Measurements from ENCODE around the gene NDUFS7. TPM values are rescaled to one million over a fixed set of nuclear protein-coding genes. Genes with fewer than 3 reads are reported as not detected.

NDUFS7 gene
- total RNA-seq, 1 donor: 46.0 TPM

DNA sequence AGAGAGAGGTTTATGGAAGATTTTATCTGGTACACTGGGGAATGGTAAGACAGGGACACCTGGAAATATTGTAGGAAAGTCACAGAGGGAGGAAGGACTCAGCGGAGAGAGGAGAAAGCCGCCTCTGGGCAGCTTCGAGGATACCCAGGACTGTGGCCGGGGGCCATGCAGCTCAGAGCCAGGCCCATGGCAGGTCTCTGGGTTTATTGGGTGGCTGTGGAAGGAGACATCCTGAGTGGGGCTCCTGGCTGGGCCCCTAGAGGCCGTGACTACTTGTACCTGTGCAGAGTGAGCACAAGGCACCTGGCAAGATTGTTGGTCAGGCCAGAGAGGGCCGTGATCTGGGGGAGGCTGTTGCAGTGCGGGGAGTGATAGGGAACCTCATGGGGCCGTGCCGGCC lies 27.1 kb downstream of the NDUFS7 start:
- H2AFZ ChIP-seq (ENCODE audit: low read length): no peak overlapping the region
- H3K79me2 ChIP-seq (ENCODE audit: insufficient read depth, low read length): peaks cover 78% of the 10 kb centered on the region
- peak overlapping the region; percentile 97 for H3K4me2 ChIP-seq (ENCODE audit: insufficient read depth, low read length)
- no peak overlapping the region for H3K4me3 ChIP-seq (ENCODE audit: insufficient read depth, low read length)
- H3K9me3 ChIP-seq (ENCODE audit: low read depth, low read length): no peaks in the 10 kb centered on the region
- peaks cover 48% of the 10 kb centered on the region for H3K4me1 ChIP-seq (ENCODE audit: insufficient read depth, low read length)
- TF ChIP-seq, protein P1, sequence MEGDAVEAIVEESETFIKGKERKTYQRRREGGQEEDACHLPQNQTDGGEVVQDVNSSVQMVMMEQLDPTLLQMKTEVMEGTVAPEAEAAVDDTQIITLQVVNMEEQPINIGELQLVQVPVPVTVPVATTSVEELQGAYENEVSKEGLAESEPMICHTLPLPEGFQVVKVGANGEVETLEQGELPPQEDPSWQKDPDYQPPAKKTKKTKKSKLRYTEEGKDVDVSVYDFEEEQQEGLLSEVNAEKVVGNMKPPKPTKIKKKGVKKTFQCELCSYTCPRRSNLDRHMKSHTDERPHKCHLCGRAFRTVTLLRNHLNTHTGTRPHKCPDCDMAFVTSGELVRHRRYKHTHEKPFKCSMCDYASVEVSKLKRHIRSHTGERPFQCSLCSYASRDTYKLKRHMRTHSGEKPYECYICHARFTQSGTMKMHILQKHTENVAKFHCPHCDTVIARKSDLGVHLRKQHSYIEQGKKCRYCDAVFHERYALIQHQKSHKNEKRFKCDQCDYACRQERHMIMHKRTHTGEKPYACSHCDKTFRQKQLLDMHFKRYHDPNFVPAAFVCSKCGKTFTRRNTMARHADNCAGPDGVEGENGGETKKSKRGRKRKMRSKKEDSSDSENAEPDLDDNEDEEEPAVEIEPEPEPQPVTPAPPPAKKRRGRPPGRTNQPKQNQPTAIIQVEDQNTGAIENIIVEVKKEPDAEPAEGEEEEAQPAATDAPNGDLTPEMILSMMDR (IDR thresholded peaks at IDR 0.05; ENCODE audit: extremely low read depth, low read depth, low read length): no peak
- H3K27me3 ChIP-seq (ENCODE audit: insufficient read depth, low read length): no peaks in the 10 kb centered on the region
- DNase-seq (ENCODE audit: insufficient read length, low spot score, missing footprints): no peak
- peaks cover 56% of the 10 kb centered on the region for H4K20me1 ChIP-seq (ENCODE audit: insufficient read depth, low read length)
- H3K27ac ChIP-seq (ENCODE audit: low read depth, low read length): peak overlapping the region; percentile 78
- peaks cover 9% of the 10 kb centered on the region for H3K36me3 ChIP-seq (ENCODE audit: insufficient read depth, low read length)

DNA sequence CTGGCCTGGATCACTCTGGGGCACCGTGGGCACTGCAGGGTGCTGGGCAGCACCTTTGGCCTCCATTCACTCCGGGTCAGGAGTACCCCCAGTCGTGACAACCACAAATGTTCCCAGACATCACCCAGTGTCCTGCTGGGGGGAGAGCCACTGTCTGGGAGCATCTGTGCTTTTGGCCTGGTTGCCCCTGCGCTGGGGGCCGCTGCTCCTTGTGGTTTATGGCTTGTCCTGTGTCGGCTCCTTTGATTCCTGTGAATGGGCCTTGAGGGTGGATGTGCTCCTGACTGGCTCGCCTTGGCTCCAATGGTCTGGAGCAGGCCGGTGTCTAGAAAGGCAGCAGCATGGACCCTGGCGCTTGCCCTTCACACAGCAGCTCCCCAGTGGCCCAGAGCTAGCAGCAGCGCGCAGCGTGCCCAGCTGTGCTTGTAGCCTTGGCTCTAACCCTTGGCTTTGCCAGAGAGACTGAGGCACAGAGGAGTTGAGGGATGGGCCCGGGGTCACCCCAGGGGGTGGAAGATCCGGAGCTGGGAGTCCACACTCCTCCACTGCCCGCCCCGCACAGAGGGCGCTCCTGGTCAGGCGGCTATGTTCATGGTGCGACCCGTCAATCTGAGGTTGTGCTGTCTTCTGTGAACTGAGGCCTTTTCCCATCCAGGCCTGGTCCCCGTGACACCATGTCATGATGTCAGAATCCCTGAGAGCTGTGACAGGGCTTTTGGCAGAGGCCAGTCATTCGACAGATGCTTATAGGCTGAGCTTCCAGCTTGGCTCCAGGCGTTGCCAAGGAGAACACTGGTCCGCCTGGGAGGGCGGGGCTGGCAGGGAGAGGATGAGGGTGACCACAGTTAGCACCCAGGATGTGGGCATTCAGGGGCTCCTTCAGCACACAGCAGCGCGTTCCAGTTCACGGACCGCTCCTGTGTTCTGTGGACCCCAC lies 27.8 kb downstream of the NDUFS7 start:
- peaks cover 54% of the 10 kb centered on the region for H3K4me1 ChIP-seq (ENCODE audit: insufficient read depth, low read length)
- no peak overlapping the region for H3K4me3 ChIP-seq (ENCODE audit: insufficient read depth, low read length)
- H3K27me3 ChIP-seq (ENCODE audit: insufficient read depth, low read length): no peaks in the 10 kb centered on the region
- peaks cover 63% of the 10 kb centered on the region for H4K20me1 ChIP-seq (ENCODE audit: insufficient read depth, low read length)
- DNase-seq (ENCODE audit: insufficient read length, low spot score, missing footprints): peak; percentile 98
- no peaks in the 10 kb centered on the region for H3K9me3 ChIP-seq (ENCODE audit: low read depth, low read length)
- TF ChIP-seq, protein P1 (IDR thresholded peaks at IDR 0.05; ENCODE audit: extremely low read depth, low read depth, low read length): no peak
- H3K79me2 ChIP-seq (ENCODE audit: insufficient read depth, low read length): peaks cover 86% of the 10 kb centered on the region
- peak overlapping the region; percentile 97 for H3K4me2 ChIP-seq (ENCODE audit: insufficient read depth, low read length)
- H2AFZ ChIP-seq (ENCODE audit: low read length): no peak overlapping the region
- H3K27ac ChIP-seq (ENCODE audit: low read depth, low read length): peak overlapping the region; percentile 78
- H3K36me3 ChIP-seq (ENCODE audit: insufficient read depth, low read length): peaks cover 9% of the 10 kb centered on the region

DNA sequence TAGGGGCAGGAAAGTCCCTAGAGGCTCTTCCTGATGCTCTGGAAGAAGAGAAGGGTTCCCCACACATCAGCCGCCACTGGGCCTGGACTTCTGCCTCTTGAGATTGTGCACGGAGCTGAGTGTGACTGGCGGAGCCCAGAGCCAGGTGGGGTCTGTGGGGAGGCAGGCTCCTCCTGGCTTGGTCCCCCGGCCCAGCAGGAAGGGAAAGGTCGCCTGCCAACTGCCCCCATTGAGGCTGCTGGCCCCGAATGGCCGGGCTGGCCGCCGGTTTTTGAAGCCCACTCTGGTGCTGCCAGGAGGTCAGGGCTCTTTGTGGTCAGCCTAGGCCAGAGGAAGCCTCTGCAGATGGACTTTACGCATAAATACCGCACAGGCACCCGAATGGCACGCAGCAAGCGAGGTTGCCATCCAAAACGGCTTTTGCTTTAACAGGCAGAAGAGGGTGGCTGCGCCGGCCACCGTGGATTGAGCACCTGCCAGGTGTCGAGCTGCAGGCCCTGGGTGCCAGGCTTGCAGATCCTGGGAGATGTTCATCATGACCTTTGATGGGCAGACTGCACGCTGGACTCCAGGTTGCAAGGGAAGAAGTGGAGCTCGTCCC lies 28.7 kb downstream of the NDUFS7 start:
- Histone ChIP-seq H3K9me3 (ENCODE audit: low read depth, low read length) (no peaks in the 10 kb centered on the region), H3K4me2 (ENCODE audit: insufficient read depth, low read length) (no peak overlapping the region), H3K79me2 (ENCODE audit: insufficient read depth, low read length) (peaks cover 94% of the 10 kb centered on the region), H4K20me1 (ENCODE audit: insufficient read depth, low read length) (peaks cover 72% of the 10 kb centered on the region), H3K36me3 (ENCODE audit: insufficient read depth, low read length) (peaks cover 9% of the 10 kb centered on the region), H3K27me3 (ENCODE audit: insufficient read depth, low read length) (no peaks in the 10 kb centered on the region), H3K4me1 (ENCODE audit: insufficient read depth, low read length) (peaks cover 58% of the 10 kb centered on the region), H3K4me3 (ENCODE audit: insufficient read depth, low read length) (no peak overlapping the region), H2AFZ (ENCODE audit: low read length) (no peak overlapping the region), H3K27ac (ENCODE audit: low read depth, low read length) (peak overlapping the region; percentile 78)
- DNase-seq (ENCODE audit: insufficient read length, low spot score, missing footprints): no peak
- TF ChIP-seq, protein P1 (IDR thresholded peaks at IDR 0.05; ENCODE audit: extremely low read depth, low read depth, low read length): no peak

Measured in osteoblast (primary cell).